HepG2 (cell line): ENCODE data around the gene RNGTT. TPM values are rescaled to one million over a fixed set of nuclear protein-coding genes. Genes with fewer than 3 reads are reported as not detected.

Experiments
- ATAC-seq: fragments of 200-7000 bp; cut with Tn5 transposase; 3 replicates; pipeline ENCODE4 v1.9.1; 2020; ENCODE audit warnings: mild to moderate bottlenecking, moderate library complexity
- BruUV-seq: library from RNA; stranded (reverse); fragments of 400-500 nt; replicated peaks from 2 replicates; lab custom pipeline; 2021; lab: Mats Ljungman, UMichigan
- CTCF ChIA-PET: fragments of 300-600 bp; formaldehyde crosslinking; extraction: SDS; loops from one replicate; lab custom pipeline; 2021; ENCODE audit warnings: low total read pairs, inconsistent platforms, low intra/inter-chr PET ratio; lab: Yijun Ruan, JAX
- POLR2A ChIA-PET: fragments of 350-600 bp; sonication (Branson Sonifier 250); formaldehyde crosslinking; loops from one replicate; lab custom pipeline; 2020; ENCODE audit warnings: antibody characterized with exemption, inconsistent platforms; lab: Yijun Ruan, JAX
- DNase-seq: peaks from one replicate; pipeline ENCODE4 v3.0.0-alpha.2; 2015; ENCODE audit warnings: low spot score
- FAIRE-seq: peaks from 3 replicates; lab custom pipeline; 2011; peaks lifted over from hg19 to GRCh38; lab: Jason Lieb, UNC
- H2AFZ ChIP-seq: one replicate; pipeline ENCODE4 v1.6.1; 2011; ENCODE audit warnings: low read length, inconsistent platforms
- H3K27ac ChIP-seq: fragments of 300-600 bp; 3 replicates; pipeline ENCODE4 v1.8.0; 2011; ENCODE audit warnings: mixed run types, mild to moderate bottlenecking, mixed read lengths, low read length, inconsistent platforms; ENCODE audit not compliant: insufficient read depth; ENCODE audit errors: extremely low read length
- H3K27me3 ChIP-seq, 2 experiments: fragments of 200-600 bp in 1 of 2; 2 replicates in 1 of 2; 3 replicates in 1 of 2; pipeline versions ENCODE4 v1.6.0 to v1.8.0; 2011; ENCODE audit warnings: low read length in 2 of 2, mild to moderate bottlenecking in 2 of 2, moderate library complexity in 2 of 2, inconsistent platforms in 1 of 2; ENCODE audit not compliant: insufficient read depth in 2 of 2, control insufficient read depth in 1 of 2
- H3K36me3 ChIP-seq, 2 experiments: fragments of 200-600 bp in 1 of 2; replicated peaks in 1 of 2; 2 replicates in 1 of 2; 3 replicates in 1 of 2; pipeline versions ENCODE4 v1.5.1 to v1.8.0; 2011; ENCODE audit warnings: low read length in 2 of 2, inconsistent platforms in 1 of 2; ENCODE audit not compliant: insufficient read depth in 2 of 2, control insufficient read depth in 1 of 2
- H3K4me1 ChIP-seq: 2 replicates; pipeline ENCODE4 v1.5.1; 2012; ENCODE audit warnings: low read length, inconsistent platforms; ENCODE audit not compliant: insufficient read depth
- H3K4me2 ChIP-seq: 2 replicates; pipeline ENCODE4 v1.6.0; 2011; ENCODE audit warnings: low read depth, low read length, inconsistent platforms
- H3K4me3 ChIP-seq, 3 experiments: fragments of 200-600 bp in 1 of 3; sonication (generic), shearing (Covaris generic) in 1 of 3; replicated peaks in 1 of 3; 2 replicates each; pipeline ENCODE4 v1.5.1; 2011 to 2016; ENCODE audit warnings: low read length in 3 of 3, inconsistent platforms in 2 of 3, low read depth in 2 of 3, mild to moderate bottlenecking in 2 of 3, control low read depth in 1 of 3, mixed read lengths in 1 of 3; ENCODE audit not compliant: insufficient read depth in 1 of 3
- H3K79me2 ChIP-seq: one replicate; pipeline ENCODE4 v1.6.1; 2011; ENCODE audit warnings: low read length, inconsistent platforms; ENCODE audit not compliant: insufficient read depth
- H3K9ac ChIP-seq: 2 replicates; pipeline ENCODE4 v1.6.0; 2011; ENCODE audit warnings: mild to moderate bottlenecking, low read depth, low read length, inconsistent platforms; ENCODE audit not compliant: insufficient read depth
- H3K9me3 ChIP-seq: 2 replicates; pipeline ENCODE4 v1.5.1; 2012; ENCODE audit warnings: mild to moderate bottlenecking, low read length
- H4K20me1 ChIP-seq: 2 replicates; pipeline ENCODE4 v1.6.0; 2011; ENCODE audit warnings: inconsistent platforms, mild to moderate bottlenecking, low read length, moderate library complexity; ENCODE audit not compliant: insufficient read depth
- HNRNPH1 ChIP-seq: fragments of 200-400 bp; formaldehyde crosslinking; optimal IDR thresholded peaks from 2 replicates; pipeline ENCODE3; 2017; ENCODE audit warnings: mild to moderate bottlenecking, low read depth, low read length
- ZBTB10 ChIP-seq: sonication (generic); formaldehyde crosslinking; IDR thresholded peaks from 2 replicates; pipeline ENCODE4 v1.4.0; 2020; ENCODE audit warnings: missing genetic modification reagents, borderline replicate concordance
- ZHX2 ChIP-seq, 2 experiments: sonication (generic) in 1 of 2; formaldehyde crosslinking in 1 of 2; IDR thresholded peaks; 2 replicates each; pipeline versions ENCODE4 v1.6.1 to v1.9.0; 2014 to 2022; ENCODE audit warnings: antibody characterized with exemption in 1 of 2, borderline replicate concordance in 1 of 2, inconsistent platforms in 1 of 2, low read depth in 1 of 2, missing genetic modification reagents in 1 of 2
- ZNF121 ChIP-seq: sonication (generic); formaldehyde crosslinking; IDR thresholded peaks from 2 replicates; pipeline ENCODE4 v1.5.0; 2020; ENCODE audit warnings: mild to moderate bottlenecking, missing genetic modification reagents
- ZNF30 ChIP-seq: sonication (generic); formaldehyde crosslinking; IDR thresholded peaks from 2 replicates; pipeline ENCODE4 v1.5.0; 2020; ENCODE audit warnings: mild to moderate bottlenecking, missing genetic modification reagents
- ZNF468 ChIP-seq: sonication (generic); formaldehyde crosslinking; IDR thresholded peaks from 2 replicates; pipeline ENCODE4 v1.8.0; 2022; ENCODE audit warnings: mild to moderate bottlenecking, moderate library complexity, missing genetic modification reagents
- ZNF577 ChIP-seq: sonication (generic); formaldehyde crosslinking; IDR thresholded peaks from 2 replicates; pipeline ENCODE4 v1.4.0; 2020; ENCODE audit warnings: mild to moderate bottlenecking, low read depth, missing genetic modification reagents, borderline replicate concordance
- ZNF580 ChIP-seq: IDR thresholded peaks from 2 replicates; pipeline ENCODE4 v1.6.1; 2016; ENCODE audit warnings: low read depth, borderline replicate concordance
- ZNF644 ChIP-seq: IDR thresholded peaks from 2 replicates; pipeline ENCODE4 v1.6.1; 2016; ENCODE audit warnings: low read depth
- ZNF749 ChIP-seq: sonication (generic); formaldehyde crosslinking; IDR thresholded peaks from 2 replicates; pipeline ENCODE4 v1.8.0; 2022; ENCODE audit warnings: mild to moderate bottlenecking, missing genetic modification reagents, moderate library complexity, borderline replicate concordance
- ZNF784 ChIP-seq: sonication (generic); formaldehyde crosslinking; IDR thresholded peaks from 2 replicates; pipeline ENCODE4 v1.5.1; 2020; ENCODE audit warnings: missing genetic modification reagents, mild to moderate bottlenecking, borderline replicate concordance
- ZSCAN31 ChIP-seq: sonication (generic); formaldehyde crosslinking; IDR thresholded peaks from 2 replicates; pipeline ENCODE4 v1.5.0; 2020; ENCODE audit warnings: low read depth, mild to moderate bottlenecking, missing genetic modification reagents
- whole genome bisulfite sequencing: methylation state at CpG from one replicate; pipeline ENCODE4 v1.1.6; 2017; ENCODE audit warnings: low lambda C conversion rate; 5-methylcytosine and 5-hydroxymethylcytosine counted together
- in situ Hi-C: cut with HindIII; loops from 2 replicates; pipeline ENCODE4 v1.10.0; 2017; ENCODE audit warnings: low pct_unique_long_range_greater_than_20kb; ENCODE audit not compliant: extremely low pct_ligation_motif_present
- intact Hi-C: fragments of 100-400 bp; cut with micrococcal nuclease; formaldehyde crosslinking; loops from one replicate; pipeline ENCODE4 v1.10.0; 2022; ENCODE audit not compliant: unreplicated experiment
- polyA plus RNA-seq, 8 experiments: library from polyadenylated mRNA; depleted of rRNA in 3 of 8; stranded (reverse) in 7 of 8; unstranded in 1 of 8; fragments of >200 nt; fragmentation: Illumina TruSeq in 4 of 8; extraction: Trizol in 4 of 8; gene quantifications; 2 replicates each; pipeline versions ENCODE4 v1.2.1 to v1.2.3, GENCODE V29; 2011 to 2016; ENCODE audit warnings: low read depth in 4 of 8, missing spikeins in 1 of 8, mixed read lengths in 1 of 8; ENCODE audit not compliant: insufficient read depth in 1 of 8
- total RNA-seq, 5 experiments: library from RNA; depleted of rRNA; stranded (reverse); fragments of >200 nt; fragmentation: Illumina TruSeq; extraction: Trizol; gene quantifications; 2 replicates each; pipeline ENCODE4 v1.2.3, GENCODE V29; 2016; ENCODE audit warnings: low read depth in 1 of 5
- TF ChIP-seq, protein P1 (sequence below): sonication (generic); formaldehyde crosslinking; conservative IDR thresholded peaks from 2 replicates; pipeline ENCODE4 v1.8.1; 2023; ENCODE audit warnings: missing genetic modification reagents

Gene RNGTT
- total and polyA plus RNA-seq, 2 of the 13 experiments (the other 11 are each of a cell fraction or from before 2014, with no cell fraction given): 6.0 to 22.6 TPM

DNA sequence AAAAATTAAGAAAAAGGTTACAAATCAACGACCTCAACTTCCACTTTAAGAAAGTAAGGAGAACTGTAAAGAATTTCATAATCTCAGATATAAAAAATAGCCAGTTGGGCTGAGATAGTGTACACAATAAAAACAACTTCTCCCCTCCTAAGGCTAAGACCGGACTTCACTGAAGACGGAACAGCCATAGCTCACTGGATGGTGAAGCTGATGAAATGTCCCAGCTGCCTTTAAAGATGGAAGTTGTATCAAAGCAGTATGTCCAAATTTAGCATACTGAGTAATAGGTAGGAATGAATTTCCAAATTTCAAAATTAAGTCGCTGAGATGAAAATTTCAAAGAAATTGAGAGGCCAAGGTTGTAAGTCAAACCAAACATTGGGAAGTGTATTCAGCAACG, 153.3 kb downstream of the RNGTT start:
- ATAC-seq (no peak), DNase-seq (no peak), FAIRE-seq (no peak)
- WGBS: 90% methylated on average over 5 of the region's 5 CpGs
- H3K9ac ChIP-seq: no peak overlapping the region
- H2AFZ ChIP-seq: no peak overlapping the region
- H3K4me2 ChIP-seq: no peak overlapping the region
- no TSS peak for BruUV-seq
- no peaks in the 10 kb centered on the region for H3K27me3 ChIP-seq
- peaks cover 11% of the 10 kb centered on the region for H3K4me1 ChIP-seq
- CTCF ChIA-PET: no interaction called here
- in situ Hi-C loops (no loop called here), intact Hi-C loops (no loop called here)
- no peak overlapping the region for H3K27ac ChIP-seq
- no peaks in the 10 kb centered on the region for H3K79me2 ChIP-seq
- no peaks in the 10 kb centered on the region; the same call in 1 of the 2 replicates for H4K20me1 ChIP-seq
- no peaks in the 10 kb centered on the region for H3K9me3 ChIP-seq
- H3K36me3 ChIP-seq: no peaks in the 10 kb centered on the region
- POLR2A ChIA-PET: no interaction called here
- H3K4me3 ChIP-seq: no peak overlapping the region
- TF ChIP-seq ZSCAN31 (CRISPR knock-in tag): no peak
- TF ChIP-seq HNRNPH1: no peak
- no peak for TF ChIP-seq ZNF749
- TF ChIP-seq, protein P1, sequence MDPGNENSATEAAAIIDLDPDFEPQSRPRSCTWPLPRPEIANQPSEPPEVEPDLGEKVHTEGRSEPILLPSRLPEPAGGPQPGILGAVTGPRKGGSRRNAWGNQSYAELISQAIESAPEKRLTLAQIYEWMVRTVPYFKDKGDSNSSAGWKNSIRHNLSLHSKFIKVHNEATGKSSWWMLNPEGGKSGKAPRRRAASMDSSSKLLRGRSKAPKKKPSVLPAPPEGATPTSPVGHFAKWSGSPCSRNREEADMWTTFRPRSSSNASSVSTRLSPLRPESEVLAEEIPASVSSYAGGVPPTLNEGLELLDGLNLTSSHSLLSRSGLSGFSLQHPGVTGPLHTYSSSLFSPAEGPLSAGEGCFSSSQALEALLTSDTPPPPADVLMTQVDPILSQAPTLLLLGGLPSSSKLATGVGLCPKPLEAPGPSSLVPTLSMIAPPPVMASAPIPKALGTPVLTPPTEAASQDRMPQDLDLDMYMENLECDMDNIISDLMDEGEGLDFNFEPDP (CRISPR knock-in tag): no peak
- no peak for TF ChIP-seq ZNF121 (CRISPR knock-in tag)
- no peak for TF ChIP-seq ZNF30 (CRISPR knock-in tag)
- TF ChIP-seq ZNF644 (CRISPR knock-in tag): no peak
- no peak for TF ChIP-seq ZNF577 (CRISPR knock-in tag)
- TF ChIP-seq ZNF468 (CRISPR knock-in tag): no peak
- no peak for TF ChIP-seq ZBTB10 (CRISPR knock-in tag)
- TF ChIP-seq ZHX2 (IDR thresholded peaks at IDR 0.05; ENCODE audit: low read depth): no peak
- TF ChIP-seq ZHX2 (CRISPR knock-in tag; IDR thresholded peaks at IDR 0.05; ENCODE audit: borderline replicate concordance): no peak
- no peak for TF ChIP-seq ZNF580 (CRISPR knock-in tag)
- TF ChIP-seq ZNF784 (CRISPR knock-in tag): no peak
